GM23338 (cell line): ENCODE measurements around the gene GAS2.

ENCODE experiments used
- CREB1 ChIP-seq: fragments of 250-450 bp; sonication (Bioruptor Pico); IDR thresholded peaks from 2 replicates; pipeline ENCODE4 v1.5.0; 2020; ENCODE audit warnings: low read depth, mild to moderate bottlenecking, moderate library complexity
- EZH2 ChIP-seq: fragments of 200-600 bp; sonication (generic); IDR thresholded peaks from one replicate; pipeline ENCODE4 v1.8.0; 2017; ENCODE audit warnings: antibody characterized with exemption, mild to moderate bottlenecking, low read depth; ENCODE audit not compliant: unreplicated experiment
- EZH2phosphoT487 ChIP-seq: fragments of 200-600 bp; sonication (generic); IDR thresholded peaks from one replicate; pipeline ENCODE4 v1.8.1; 2018; ENCODE audit warnings: antibody characterized with exemption; ENCODE audit not compliant: unreplicated experiment
- JUNB ChIP-seq: IDR thresholded peaks from one replicate; pipeline ENCODE4 v1.6.1; 2016; ENCODE audit warnings: antibody characterized with exemption; ENCODE audit not compliant: unreplicated experiment
- NANOG ChIP-seq: IDR thresholded peaks from 2 replicates; pipeline ENCODE4 v1.6.1; 2016; ENCODE audit warnings: antibody characterized with exemption, borderline replicate concordance
- POLR2AphosphoS5 ChIP-seq: IDR thresholded peaks from 2 replicates; pipeline ENCODE4 v1.6.1; 2016; ENCODE audit warnings: antibody characterized with exemption, low read depth
- STAT1 ChIP-seq: IDR thresholded peaks from one replicate; pipeline ENCODE4 v1.6.1; 2016; ENCODE audit warnings: antibody characterized with exemption; ENCODE audit not compliant: unreplicated experiment
- ZNF331 ChIP-seq: fragments of 250-450 bp; sonication (Bioruptor Pico); IDR thresholded peaks from 2 replicates; pipeline ENCODE4 v1.5.0; 2020; ENCODE audit warnings: low read depth, mild to moderate bottlenecking, moderate library complexity
- TF ChIP-seq, protein P1 (sequence below), 2 experiments: fragments of 200-600 bp in 1 of 2; sonication (generic) in 1 of 2; conservative IDR thresholded peaks; 2 replicates each; pipeline versions ENCODE4 v1.5.1 to v1.6.1; 2016 to 2017; ENCODE audit warnings: antibody characterized with exemption in 2 of 2, low read depth in 2 of 2, mild to moderate bottlenecking in 2 of 2, moderate library complexity in 1 of 2
- TF ChIP-seq, protein P2 (sequence below): IDR thresholded peaks from one replicate; pipeline ENCODE4 v1.6.1; 2018; ENCODE audit warnings: antibody characterized with exemption; ENCODE audit not compliant: unreplicated experiment
- TF ChIP-seq, protein P3 (sequence below): IDR thresholded peaks from 2 replicates; pipeline ENCODE4 v1.6.1; 2016; ENCODE audit warnings: antibody characterized with exemption
- TF ChIP-seq, protein P4 (sequence below): fragments of 250-450 bp; sonication (Bioruptor Pico); IDR thresholded peaks from 2 replicates; pipeline ENCODE4 v1.5.0; 2020; ENCODE audit warnings: mild to moderate bottlenecking, moderate library complexity

DNA sequence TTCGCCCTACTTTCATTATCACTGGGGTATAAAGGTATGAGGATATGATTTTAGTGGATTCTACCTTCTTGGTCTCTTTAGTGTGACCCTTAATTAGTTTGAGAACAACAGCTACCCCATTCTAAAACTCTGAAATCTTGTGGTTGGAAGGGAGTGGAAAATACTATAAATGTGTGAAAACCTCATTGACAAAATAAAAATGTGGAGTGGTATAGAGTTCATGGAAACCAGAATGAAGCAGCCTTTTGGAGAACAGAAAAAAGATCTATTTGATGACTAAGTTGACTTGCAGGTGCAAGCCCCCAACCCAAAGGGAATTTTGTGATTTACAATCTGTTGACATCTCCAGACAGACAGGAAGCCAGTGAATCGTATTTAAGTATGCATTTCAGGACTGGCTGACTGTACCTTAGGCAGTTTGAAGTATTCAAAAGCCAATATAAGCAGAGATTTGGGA lies 75.8 kb downstream of the GAS2 start:
- TF ChIP-seq, protein P1, sequence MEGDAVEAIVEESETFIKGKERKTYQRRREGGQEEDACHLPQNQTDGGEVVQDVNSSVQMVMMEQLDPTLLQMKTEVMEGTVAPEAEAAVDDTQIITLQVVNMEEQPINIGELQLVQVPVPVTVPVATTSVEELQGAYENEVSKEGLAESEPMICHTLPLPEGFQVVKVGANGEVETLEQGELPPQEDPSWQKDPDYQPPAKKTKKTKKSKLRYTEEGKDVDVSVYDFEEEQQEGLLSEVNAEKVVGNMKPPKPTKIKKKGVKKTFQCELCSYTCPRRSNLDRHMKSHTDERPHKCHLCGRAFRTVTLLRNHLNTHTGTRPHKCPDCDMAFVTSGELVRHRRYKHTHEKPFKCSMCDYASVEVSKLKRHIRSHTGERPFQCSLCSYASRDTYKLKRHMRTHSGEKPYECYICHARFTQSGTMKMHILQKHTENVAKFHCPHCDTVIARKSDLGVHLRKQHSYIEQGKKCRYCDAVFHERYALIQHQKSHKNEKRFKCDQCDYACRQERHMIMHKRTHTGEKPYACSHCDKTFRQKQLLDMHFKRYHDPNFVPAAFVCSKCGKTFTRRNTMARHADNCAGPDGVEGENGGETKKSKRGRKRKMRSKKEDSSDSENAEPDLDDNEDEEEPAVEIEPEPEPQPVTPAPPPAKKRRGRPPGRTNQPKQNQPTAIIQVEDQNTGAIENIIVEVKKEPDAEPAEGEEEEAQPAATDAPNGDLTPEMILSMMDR (conservative IDR thresholded peaks at IDR 0.05; ENCODE audit: low read depth in 2 of 2), result no peak
- TF ChIP-seq POLR2AphosphoS5 (no peak), JUNB (no peak), EZH2 (no peak), CREB1 (CRISPR knock-in tag) (no peak), EZH2phosphoT487 (no peak), STAT1 (no peak), NANOG (no peak), ZNF331 (CRISPR knock-in tag) (no peak)
- TF ChIP-seq, protein P2, sequence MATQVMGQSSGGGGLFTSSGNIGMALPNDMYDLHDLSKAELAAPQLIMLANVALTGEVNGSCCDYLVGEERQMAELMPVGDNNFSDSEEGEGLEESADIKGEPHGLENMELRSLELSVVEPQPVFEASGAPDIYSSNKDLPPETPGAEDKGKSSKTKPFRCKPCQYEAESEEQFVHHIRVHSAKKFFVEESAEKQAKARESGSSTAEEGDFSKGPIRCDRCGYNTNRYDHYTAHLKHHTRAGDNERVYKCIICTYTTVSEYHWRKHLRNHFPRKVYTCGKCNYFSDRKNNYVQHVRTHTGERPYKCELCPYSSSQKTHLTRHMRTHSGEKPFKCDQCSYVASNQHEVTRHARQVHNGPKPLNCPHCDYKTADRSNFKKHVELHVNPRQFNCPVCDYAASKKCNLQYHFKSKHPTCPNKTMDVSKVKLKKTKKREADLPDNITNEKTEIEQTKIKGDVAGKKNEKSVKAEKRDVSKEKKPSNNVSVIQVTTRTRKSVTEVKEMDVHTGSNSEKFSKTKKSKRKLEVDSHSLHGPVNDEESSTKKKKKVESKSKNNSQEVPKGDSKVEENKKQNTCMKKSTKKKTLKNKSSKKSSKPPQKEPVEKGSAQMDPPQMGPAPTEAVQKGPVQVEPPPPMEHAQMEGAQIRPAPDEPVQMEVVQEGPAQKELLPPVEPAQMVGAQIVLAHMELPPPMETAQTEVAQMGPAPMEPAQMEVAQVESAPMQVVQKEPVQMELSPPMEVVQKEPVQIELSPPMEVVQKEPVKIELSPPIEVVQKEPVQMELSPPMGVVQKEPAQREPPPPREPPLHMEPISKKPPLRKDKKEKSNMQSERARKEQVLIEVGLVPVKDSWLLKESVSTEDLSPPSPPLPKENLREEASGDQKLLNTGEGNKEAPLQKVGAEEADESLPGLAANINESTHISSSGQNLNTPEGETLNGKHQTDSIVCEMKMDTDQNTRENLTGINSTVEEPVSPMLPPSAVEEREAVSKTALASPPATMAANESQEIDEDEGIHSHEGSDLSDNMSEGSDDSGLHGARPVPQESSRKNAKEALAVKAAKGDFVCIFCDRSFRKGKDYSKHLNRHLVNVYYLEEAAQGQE, result no peak
- TF ChIP-seq, protein P3, sequence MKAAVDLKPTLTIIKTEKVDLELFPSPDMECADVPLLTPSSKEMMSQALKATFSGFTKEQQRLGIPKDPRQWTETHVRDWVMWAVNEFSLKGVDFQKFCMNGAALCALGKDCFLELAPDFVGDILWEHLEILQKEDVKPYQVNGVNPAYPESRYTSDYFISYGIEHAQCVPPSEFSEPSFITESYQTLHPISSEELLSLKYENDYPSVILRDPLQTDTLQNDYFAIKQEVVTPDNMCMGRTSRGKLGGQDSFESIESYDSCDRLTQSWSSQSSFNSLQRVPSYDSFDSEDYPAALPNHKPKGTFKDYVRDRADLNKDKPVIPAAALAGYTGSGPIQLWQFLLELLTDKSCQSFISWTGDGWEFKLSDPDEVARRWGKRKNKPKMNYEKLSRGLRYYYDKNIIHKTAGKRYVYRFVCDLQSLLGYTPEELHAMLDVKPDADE, result no peak
- TF ChIP-seq, protein P4, sequence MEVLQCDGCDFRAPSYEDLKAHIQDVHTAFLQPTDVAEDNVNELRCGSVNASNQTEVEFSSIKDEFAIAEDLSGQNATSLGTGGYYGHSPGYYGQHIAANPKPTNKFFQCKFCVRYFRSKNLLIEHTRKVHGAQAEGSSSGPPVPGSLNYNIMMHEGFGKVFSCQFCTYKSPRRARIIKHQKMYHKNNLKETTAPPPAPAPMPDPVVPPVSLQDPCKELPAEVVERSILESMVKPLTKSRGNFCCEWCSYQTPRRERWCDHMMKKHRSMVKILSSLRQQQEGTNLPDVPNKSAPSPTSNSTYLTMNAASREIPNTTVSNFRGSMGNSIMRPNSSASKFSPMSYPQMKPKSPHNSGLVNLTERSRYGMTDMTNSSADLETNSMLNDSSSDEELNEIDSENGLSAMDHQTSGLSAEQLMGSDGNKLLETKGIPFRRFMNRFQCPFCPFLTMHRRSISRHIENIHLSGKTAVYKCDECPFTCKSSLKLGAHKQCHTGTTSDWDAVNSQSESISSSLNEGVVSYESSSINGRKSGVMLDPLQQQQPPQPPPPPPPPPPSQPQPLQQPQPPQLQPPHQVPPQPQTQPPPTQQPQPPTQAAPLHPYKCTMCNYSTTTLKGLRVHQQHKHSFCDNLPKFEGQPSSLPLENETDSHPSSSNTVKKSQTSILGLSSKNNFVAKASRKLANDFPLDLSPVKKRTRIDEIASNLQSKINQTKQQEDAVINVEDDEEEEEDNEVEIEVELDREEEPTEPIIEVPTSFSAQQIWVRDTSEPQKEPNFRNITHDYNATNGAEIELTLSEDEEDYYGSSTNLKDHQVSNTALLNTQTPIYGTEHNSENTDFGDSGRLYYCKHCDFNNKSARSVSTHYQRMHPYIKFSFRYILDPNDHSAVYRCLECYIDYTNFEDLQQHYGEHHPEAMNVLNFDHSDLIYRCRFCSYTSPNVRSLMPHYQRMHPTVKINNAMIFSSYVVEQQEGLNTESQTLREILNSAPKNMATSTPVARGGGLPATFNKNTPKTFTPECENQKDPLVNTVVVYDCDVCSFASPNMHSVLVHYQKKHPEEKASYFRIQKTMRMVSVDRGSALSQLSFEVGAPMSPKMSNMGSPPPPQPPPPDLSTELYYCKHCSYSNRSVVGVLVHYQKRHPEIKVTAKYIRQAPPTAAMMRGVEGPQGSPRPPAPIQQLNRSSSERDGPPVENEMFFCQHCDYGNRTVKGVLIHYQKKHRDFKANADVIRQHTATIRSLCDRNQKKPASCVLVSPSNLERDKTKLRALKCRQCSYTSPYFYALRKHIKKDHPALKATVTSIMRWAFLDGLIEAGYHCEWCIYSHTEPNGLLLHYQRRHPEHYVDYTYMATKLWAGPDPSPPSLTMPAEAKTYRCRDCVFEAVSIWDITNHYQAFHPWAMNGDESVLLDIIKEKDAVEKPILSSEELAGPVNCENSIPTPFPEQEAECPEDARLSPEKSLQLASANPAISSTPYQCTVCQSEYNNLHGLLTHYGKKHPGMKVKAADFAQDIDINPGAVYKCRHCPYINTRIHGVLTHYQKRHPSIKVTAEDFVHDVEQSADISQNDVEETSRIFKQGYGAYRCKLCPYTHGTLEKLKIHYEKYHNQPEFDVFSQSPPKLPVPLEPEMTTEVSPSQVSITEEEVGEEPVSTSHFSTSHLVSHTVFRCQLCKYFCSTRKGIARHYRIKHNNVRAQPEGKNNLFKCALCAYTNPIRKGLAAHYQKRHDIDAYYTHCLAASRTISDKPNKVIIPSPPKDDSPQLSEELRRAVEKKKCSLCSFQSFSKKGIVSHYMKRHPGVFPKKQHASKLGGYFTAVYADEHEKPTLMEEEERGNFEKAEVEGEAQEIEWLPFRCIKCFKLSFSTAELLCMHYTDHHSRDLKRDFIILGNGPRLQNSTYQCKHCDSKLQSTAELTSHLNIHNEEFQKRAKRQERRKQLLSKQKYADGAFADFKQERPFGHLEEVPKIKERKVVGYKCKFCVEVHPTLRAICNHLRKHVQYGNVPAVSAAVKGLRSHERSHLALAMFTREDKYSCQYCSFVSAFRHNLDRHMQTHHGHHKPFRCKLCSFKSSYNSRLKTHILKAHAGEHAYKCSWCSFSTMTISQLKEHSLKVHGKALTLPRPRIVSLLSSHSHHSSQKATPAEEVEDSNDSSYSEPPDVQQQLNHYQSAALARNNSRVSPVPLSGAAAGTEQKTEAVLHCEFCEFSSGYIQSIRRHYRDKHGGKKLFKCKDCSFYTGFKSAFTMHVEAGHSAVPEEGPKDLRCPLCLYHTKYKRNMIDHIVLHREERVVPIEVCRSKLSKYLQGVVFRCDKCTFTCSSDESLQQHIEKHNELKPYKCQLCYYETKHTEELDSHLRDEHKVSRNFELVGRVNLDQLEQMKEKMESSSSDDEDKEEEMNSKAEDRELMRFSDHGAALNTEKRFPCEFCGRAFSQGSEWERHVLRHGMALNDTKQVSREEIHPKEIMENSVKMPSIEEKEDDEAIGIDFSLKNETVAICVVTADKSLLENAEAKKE (CRISPR knock-in tag), result no peak
